ENCODE data around the gene STX11.

STX11 gene

DNA sequence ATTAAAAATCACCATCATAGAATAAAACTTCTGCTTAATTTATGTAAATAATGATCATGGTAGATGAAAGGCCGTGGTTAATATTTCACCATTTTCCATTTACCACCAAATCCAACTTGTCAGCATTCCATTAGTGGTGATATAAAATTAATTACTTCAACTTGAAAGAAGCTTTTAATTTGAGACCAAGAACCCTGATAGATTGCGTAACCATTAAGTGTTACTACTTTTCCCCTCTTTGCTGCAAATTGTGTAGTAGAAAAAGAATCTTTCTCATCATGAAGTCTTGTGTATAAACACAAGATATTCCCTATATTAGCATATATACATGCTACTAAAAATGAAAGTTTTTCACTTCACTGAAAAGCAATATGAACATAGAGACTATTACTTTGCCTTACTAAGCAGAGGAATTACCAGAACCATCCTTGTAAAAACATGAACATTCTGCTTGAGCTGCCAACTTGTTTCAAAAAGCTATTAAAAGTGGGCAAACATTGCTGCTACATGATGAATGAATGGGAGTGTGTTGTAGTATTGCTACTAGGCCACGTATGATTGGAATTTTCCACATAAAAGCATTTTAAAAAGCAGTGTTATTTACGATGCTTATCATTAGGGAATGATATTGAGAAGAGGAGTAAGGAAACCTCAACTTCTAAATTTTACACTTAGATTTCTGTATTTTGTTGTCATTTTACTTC is 35.0 kb downstream of the STX11 start:
- no peaks in the 10 kb centered on the region for H3K9me3 ChIP-seq (ENCODE audit: low read length)
- H3K4me1 ChIP-seq (ENCODE audit: insufficient read depth, low read length): no peaks in the 10 kb centered on the region
- H3K36me3 ChIP-seq (ENCODE audit: insufficient read depth, low read length): no peaks in the 10 kb centered on the region
- no peaks in the 10 kb centered on the region for H3K27me3 ChIP-seq (ENCODE audit: insufficient read depth, low read length)
- H2AFZ ChIP-seq (ENCODE audit: low read depth, low read length): no peak overlapping the region
- no peak overlapping the region for H3K4me3 ChIP-seq (ENCODE audit: low read length)

DNA sequence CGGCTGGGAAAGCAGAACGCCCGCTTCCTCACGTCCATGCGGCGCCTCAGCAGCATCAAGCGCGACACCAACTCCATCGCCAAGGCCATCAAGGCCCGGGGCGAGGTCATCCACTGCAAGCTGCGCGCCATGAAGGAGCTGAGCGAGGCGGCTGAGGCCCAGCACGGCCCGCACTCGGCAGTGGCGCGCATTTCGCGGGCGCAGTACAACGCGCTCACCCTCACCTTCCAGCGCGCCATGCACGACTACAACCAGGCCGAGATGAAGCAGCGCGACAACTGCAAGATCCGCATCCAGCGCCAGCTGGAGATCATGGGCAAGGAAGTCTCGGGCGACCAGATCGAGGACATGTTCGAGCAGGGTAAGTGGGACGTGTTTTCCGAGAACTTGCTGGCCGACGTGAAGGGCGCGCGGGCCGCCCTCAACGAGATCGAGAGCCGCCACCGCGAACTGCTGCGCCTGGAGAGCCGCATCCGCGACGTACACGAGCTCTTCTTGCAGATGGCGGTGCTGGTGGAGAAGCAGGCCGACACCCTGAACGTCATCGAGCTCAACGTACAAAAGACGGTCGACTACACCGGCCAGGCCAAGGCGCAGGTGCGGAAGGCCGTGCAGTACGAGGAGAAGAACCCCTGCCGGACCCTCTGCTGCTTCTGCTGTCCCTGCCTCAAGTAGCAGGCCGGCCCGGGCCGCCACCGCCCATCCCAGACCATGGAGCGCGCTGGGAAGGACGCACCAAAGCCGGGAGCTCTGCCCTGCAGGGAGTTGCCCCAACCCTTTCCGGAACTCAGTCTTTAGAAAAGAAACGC is 36.7 kb downstream of the STX11 start:
- Histone ChIP-seq H3K27me3 (ENCODE audit: insufficient read depth, low read length) (no peaks in the 10 kb centered on the region), H3K4me1 (ENCODE audit: insufficient read depth, low read length) (no peaks in the 10 kb centered on the region), H3K9me3 (ENCODE audit: low read length) (no peaks in the 10 kb centered on the region), H3K36me3 (ENCODE audit: insufficient read depth, low read length) (no peaks in the 10 kb centered on the region), H2AFZ (ENCODE audit: low read depth, low read length) (no peak overlapping the region), H3K4me3 (ENCODE audit: low read length) (no peak overlapping the region)

- no peaks in the 10 kb centered on the region for H3K4me1 ChIP-seq (ENCODE audit: insufficient read depth, low read length)
- no peaks in the 10 kb centered on the region for H3K27me3 ChIP-seq (ENCODE audit: insufficient read depth, low read length)
- no peak overlapping the region for H3K4me3 ChIP-seq (ENCODE audit: low read length)
- H3K36me3 ChIP-seq (ENCODE audit: insufficient read depth, low read length): no peaks in the 10 kb centered on the region
- no peaks in the 10 kb centered on the region for H3K9me3 ChIP-seq (ENCODE audit: low read length)
- no peak overlapping the region for H2AFZ ChIP-seq (ENCODE audit: low read depth, low read length)
Observed at GRCh38 chr6:144189351-144189750, 39.0 kb downstream of the STX11 start.

- H3K9me3 ChIP-seq (ENCODE audit: low read length): no peaks in the 10 kb centered on the region
- H3K27me3 ChIP-seq (ENCODE audit: insufficient read depth, low read length): no peaks in the 10 kb centered on the region
- H3K36me3 ChIP-seq (ENCODE audit: insufficient read depth, low read length): no peaks in the 10 kb centered on the region
- no peak overlapping the region for H3K4me3 ChIP-seq (ENCODE audit: low read length)
- H2AFZ ChIP-seq (ENCODE audit: low read depth, low read length): no peak overlapping the region
- no peaks in the 10 kb centered on the region for H3K4me1 ChIP-seq (ENCODE audit: insufficient read depth, low read length)
Observed at GRCh38 chr6:144190080-144190479, 39.8 kb downstream of the STX11 start.

- Histone ChIP-seq H3K27me3 (ENCODE audit: insufficient read depth, low read length) (no peaks in the 10 kb centered on the region), H3K4me1 (ENCODE audit: insufficient read depth, low read length) (no peaks in the 10 kb centered on the region), H3K36me3 (ENCODE audit: insufficient read depth, low read length) (no peaks in the 10 kb centered on the region), H2AFZ (ENCODE audit: low read depth, low read length) (no peak overlapping the region), H3K9me3 (ENCODE audit: low read length) (no peaks in the 10 kb centered on the region), H3K4me3 (ENCODE audit: low read length) (no peak overlapping the region)
Observed at GRCh38 chr6:144190593-144190992, 40.3 kb downstream of the STX11 start.

GRCh38 chr6:144193181-144193580 is 42.9 kb downstream of the STX11 start:
- no peaks in the 10 kb centered on the region for H3K9me3 ChIP-seq (ENCODE audit: low read length)
- H2AFZ ChIP-seq (ENCODE audit: low read depth, low read length): no peak overlapping the region
- H3K4me3 ChIP-seq (ENCODE audit: low read length): no peak overlapping the region
- H3K4me1 ChIP-seq (ENCODE audit: insufficient read depth, low read length): no peaks in the 10 kb centered on the region
- H3K27me3 ChIP-seq (ENCODE audit: insufficient read depth, low read length): no peaks in the 10 kb centered on the region
- H3K36me3 ChIP-seq (ENCODE audit: insufficient read depth, low read length): no peaks in the 10 kb centered on the region

- H2AFZ ChIP-seq (ENCODE audit: low read depth, low read length): no peak overlapping the region
- no peaks in the 10 kb centered on the region for H3K9me3 ChIP-seq (ENCODE audit: low read length)
- H3K36me3 ChIP-seq (ENCODE audit: insufficient read depth, low read length): no peaks in the 10 kb centered on the region
- no peaks in the 10 kb centered on the region for H3K4me1 ChIP-seq (ENCODE audit: insufficient read depth, low read length)
- no peaks in the 10 kb centered on the region for H3K27me3 ChIP-seq (ENCODE audit: insufficient read depth, low read length)
- H3K4me3 ChIP-seq (ENCODE audit: low read length): no peak overlapping the region
Observed at GRCh38 chr6:144194293-144194810, 44.0 kb downstream of the STX11 start.

DNA sequence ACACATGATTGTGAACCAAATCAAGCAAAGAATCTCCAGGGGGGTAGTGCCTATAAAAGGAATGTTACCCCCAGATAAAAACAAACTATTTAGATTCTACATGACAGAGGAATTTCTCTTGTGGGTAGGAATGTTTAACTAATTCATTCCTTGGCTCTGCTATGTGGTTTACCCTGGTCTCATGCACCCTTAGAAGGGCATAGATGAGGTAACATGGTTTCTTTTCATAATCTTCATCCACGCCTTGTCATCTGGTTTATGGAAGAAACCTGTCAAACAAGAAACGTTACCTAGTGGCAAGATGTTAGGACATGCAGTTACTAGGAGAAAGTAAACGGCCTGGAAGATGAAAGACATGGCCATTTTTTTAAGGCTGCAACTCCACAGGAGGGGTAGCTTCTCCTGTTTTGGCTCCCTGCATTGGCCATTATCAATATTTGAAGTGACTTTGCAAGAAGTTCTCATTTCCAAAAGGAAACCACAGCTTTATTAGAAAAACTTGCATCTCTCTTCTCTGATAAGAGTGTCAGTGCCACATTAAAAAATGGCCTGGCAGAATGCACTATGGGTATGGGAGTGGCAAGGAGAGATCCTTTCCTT is 45.5 kb downstream of the STX11 start:
- Histone ChIP-seq H3K27me3 (ENCODE audit: insufficient read depth, low read length) (no peaks in the 10 kb centered on the region), H3K36me3 (ENCODE audit: insufficient read depth, low read length) (no peaks in the 10 kb centered on the region), H3K9me3 (ENCODE audit: low read length) (no peaks in the 10 kb centered on the region), H3K4me1 (ENCODE audit: insufficient read depth, low read length) (no peaks in the 10 kb centered on the region), H2AFZ (ENCODE audit: low read depth, low read length) (no peak overlapping the region), H3K4me3 (ENCODE audit: low read length) (no peak overlapping the region)

DNA sequence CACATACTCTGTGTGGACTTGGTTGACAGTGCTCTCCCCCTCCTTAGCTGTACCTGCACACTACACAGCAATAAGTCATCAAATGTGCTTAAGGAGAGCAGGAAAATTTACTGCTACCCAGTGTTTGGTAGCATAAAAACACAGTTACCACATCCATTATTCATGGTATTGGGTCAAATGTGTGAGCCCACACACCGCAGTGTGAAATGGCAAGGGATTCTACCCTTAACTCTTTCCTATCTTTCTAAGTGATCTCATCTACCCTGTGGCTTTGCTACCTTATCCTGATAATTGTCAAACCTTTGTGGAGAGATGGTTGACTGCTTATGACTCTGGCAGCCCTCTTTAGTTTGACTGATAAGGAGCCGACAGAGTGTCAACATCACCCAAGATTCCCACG is 47.6 kb downstream of the STX11 start:
- Histone ChIP-seq H3K9me3 (ENCODE audit: low read length) (no peaks in the 10 kb centered on the region), H3K27me3 (ENCODE audit: insufficient read depth, low read length) (no peaks in the 10 kb centered on the region), H3K36me3 (ENCODE audit: insufficient read depth, low read length) (no peaks in the 10 kb centered on the region), H3K4me3 (ENCODE audit: low read length) (no peak overlapping the region), H2AFZ (ENCODE audit: low read depth, low read length) (no peak overlapping the region), H3K4me1 (ENCODE audit: insufficient read depth, low read length) (no peaks in the 10 kb centered on the region)

DNA sequence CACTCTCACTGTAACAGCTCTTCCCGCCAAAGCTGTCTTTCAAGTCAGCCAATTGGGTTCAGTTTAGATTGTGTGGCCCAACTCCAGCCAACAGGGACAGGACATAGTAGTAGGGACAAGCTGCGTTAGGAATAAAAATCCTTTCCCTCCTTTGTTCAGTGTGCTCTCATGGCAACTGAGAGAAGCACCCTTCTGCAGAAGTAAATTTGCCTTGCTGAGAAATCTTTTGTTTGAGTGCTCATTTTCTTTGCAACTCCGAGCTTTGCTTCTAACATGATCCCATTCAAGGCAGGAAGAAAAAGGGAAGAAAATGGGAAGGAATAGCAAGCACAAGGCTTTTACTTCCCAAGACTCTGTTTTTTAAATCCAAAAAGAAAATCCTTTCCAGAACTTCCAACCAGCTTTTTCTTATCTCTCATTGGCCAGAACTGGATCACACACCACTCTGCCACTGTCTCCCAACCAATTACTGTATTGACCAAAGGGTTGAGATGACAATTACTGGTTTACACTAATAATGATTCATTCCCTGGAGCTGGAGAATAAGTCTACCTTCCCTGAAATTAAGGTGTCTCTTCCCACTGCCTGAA is 52.7 kb downstream of the STX11 start:
- Histone ChIP-seq H3K36me3 (ENCODE audit: insufficient read depth, low read length) (no peaks in the 10 kb centered on the region), H2AFZ (ENCODE audit: low read depth, low read length) (no peak overlapping the region), H3K4me3 (ENCODE audit: low read length) (no peak overlapping the region), H3K27me3 (ENCODE audit: insufficient read depth, low read length) (no peaks in the 10 kb centered on the region), H3K9me3 (ENCODE audit: low read length) (no peaks in the 10 kb centered on the region), H3K4me1 (ENCODE audit: insufficient read depth, low read length) (no peaks in the 10 kb centered on the region)

DNA sequence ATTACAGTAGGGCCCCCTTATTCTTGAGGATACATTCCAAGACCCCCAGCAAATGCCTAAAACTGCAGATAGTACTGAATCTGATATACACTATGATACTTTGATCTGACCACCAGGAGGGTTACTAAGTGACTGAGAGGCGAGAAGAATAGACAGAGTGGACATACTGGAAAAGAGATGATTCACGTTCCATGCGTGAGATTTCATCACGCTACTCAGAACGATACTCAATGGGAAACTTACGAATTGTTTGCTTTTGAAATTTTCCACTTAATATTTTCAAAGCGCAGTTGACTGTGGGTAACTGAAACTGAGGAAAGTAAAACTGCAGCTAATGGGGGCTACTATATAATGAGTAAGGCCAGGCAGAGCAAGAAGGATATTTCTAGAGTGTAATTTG is 60.8 kb downstream of the STX11 start:
- no peak overlapping the region for H3K4me3 ChIP-seq (ENCODE audit: low read length)
- peaks cover 7% of the 10 kb centered on the region for H3K4me1 ChIP-seq (ENCODE audit: insufficient read depth, low read length)
- no peak overlapping the region for H2AFZ ChIP-seq (ENCODE audit: low read depth, low read length)
- no peaks in the 10 kb centered on the region for H3K9me3 ChIP-seq (ENCODE audit: low read length)
- H3K36me3 ChIP-seq (ENCODE audit: insufficient read depth, low read length): no peaks in the 10 kb centered on the region
- no peaks in the 10 kb centered on the region for H3K27me3 ChIP-seq (ENCODE audit: insufficient read depth, low read length)

DNA sequence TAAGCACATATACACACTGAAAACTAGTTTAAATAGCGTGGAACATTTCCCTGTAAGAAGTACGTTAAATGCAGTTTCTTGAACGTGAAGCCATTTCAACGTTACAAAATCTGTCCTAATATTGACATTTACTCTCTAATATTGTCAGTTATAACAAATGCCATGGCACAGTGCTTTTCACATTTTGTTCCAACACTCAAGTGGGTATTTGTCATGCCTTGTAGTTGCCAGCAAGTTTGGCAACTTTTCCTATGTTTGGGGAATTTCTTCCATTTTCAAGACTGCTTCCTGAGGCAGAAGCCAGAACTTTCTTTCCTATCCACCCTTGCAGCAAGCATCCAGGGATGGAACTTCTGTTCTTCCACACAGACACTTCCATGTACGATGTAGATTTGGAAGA is 63.0 kb downstream of the STX11 start:
- no peak overlapping the region for H3K4me3 ChIP-seq (ENCODE audit: low read length)
- no peaks in the 10 kb centered on the region for H3K9me3 ChIP-seq (ENCODE audit: low read length)
- H3K36me3 ChIP-seq (ENCODE audit: insufficient read depth, low read length): no peaks in the 10 kb centered on the region
- H2AFZ ChIP-seq (ENCODE audit: low read depth, low read length): no peak overlapping the region
- peaks cover 7% of the 10 kb centered on the region for H3K4me1 ChIP-seq (ENCODE audit: insufficient read depth, low read length)
- no peaks in the 10 kb centered on the region for H3K27me3 ChIP-seq (ENCODE audit: insufficient read depth, low read length)

DNA sequence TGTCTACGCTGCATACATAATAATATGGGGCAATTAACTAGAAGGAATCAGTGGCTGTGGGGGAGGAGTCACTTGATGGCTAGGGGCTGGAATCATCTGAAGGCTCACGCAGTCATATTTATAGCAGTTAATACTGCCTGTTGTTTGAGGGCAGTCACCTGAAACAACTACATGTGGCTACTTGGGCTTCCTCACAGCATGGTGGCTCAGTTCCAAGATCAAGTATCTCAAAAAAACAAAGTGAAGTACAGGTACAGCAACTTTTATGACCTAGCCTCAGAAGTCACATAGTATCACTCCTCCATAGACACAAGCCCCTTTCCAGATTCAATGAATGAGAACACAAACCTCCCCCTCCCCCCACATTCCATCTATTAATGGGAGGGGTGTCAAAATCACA is 63.7 kb downstream of the STX11 start:
- Histone ChIP-seq H2AFZ (ENCODE audit: low read depth, low read length) (no peak overlapping the region), H3K4me3 (ENCODE audit: low read length) (no peak overlapping the region), H3K4me1 (ENCODE audit: insufficient read depth, low read length) (peaks cover 7% of the 10 kb centered on the region), H3K27me3 (ENCODE audit: insufficient read depth, low read length) (no peaks in the 10 kb centered on the region), H3K36me3 (ENCODE audit: insufficient read depth, low read length) (no peaks in the 10 kb centered on the region), H3K9me3 (ENCODE audit: low read length) (no peaks in the 10 kb centered on the region)

Measured in neuron (in vitro differentiated cells).